GM10266 (cell line): ENCODE results near the gene C11orf54.
"Not testable (repeated sequence)": the region's sequence is repeated elsewhere in the genome, so short reads cannot be mapped to it uniquely, and the experiment has no call there.

Experiments
- DNase-seq: peaks from one replicate; pipeline ENCODE4 v3.0.0; 2012; ENCODE audit errors: extremely low spot score
- TF ChIP-seq, protein P1 (sequence below): IDR thresholded peaks from 2 replicates; pipeline ENCODE4 v1.5.1; 2012; ENCODE audit warnings: mild to moderate bottlenecking, low read depth; ENCODE audit not compliant: control insufficient read depth, insufficient read depth; ENCODE audit errors: missing control alignments

C11orf54 gene

GRCh38 chr11:93753241-93753640 is 11.8 kb downstream of the C11orf54 start:
- TF ChIP-seq, protein P1, sequence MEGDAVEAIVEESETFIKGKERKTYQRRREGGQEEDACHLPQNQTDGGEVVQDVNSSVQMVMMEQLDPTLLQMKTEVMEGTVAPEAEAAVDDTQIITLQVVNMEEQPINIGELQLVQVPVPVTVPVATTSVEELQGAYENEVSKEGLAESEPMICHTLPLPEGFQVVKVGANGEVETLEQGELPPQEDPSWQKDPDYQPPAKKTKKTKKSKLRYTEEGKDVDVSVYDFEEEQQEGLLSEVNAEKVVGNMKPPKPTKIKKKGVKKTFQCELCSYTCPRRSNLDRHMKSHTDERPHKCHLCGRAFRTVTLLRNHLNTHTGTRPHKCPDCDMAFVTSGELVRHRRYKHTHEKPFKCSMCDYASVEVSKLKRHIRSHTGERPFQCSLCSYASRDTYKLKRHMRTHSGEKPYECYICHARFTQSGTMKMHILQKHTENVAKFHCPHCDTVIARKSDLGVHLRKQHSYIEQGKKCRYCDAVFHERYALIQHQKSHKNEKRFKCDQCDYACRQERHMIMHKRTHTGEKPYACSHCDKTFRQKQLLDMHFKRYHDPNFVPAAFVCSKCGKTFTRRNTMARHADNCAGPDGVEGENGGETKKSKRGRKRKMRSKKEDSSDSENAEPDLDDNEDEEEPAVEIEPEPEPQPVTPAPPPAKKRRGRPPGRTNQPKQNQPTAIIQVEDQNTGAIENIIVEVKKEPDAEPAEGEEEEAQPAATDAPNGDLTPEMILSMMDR = no peak
- no peak for DNase-seq

- no peak for DNase-seq
- TF ChIP-seq, protein P1 = no peak
Measured at GRCh38 chr11:93756748-93757147, 15.3 kb downstream of the C11orf54 start.

DNA sequence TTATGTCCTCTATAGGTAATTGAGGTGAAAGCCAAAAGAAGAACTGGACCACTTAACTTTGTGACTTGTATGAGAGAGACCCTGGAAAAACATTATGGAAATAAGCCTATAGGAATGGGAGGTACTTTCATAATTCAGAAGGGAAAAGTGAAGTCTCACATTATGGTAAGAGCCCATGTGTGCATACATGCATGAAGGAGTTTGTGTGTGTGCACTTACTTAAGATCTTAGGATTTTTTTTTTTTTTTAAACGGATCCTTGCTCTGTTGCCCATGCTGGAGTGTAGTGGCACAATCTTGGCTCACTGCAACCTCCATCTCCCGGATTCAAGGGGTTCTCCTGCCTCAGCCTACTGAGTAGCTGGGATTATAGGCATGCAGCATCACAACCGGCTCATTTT is 15.8 kb downstream of the C11orf54 start:
- DNase-seq = no peak
- TF ChIP-seq, protein P1 = no peak

GRCh38 chr11:93757924-93758865 is 16.7 kb downstream of the C11orf54 start:
- DNase-seq = no peak
- TF ChIP-seq, protein P1 = no peak

- not testable (repeated sequence) for DNase-seq
Measured at GRCh38 chr11:93759123-93759522, 17.7 kb downstream of the C11orf54 start.

DNA sequence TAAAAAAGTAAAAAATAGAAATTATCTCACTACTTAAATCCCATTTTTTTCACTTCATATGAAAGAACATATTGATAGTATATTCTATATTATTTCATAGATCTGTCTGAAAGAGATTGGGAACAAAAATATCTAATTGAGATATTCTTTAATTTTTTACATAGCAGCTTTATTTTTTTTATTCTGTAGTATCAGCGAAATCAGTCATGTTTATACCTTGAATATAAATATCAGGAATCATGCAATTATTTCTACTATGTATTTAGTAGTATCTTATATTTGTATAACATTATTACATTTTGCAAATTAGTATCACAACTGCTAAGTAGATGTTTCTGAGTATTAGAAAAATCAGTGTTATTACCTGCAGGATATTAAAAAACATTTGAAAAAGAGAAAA is 20.4 kb downstream of the C11orf54 start:
- TF ChIP-seq, protein P1 = no peak
- DNase-seq = no peak

- TF ChIP-seq, protein P1 = no peak
- DNase-seq = no peak
Measured at GRCh38 chr11:93765551-93765950, 24.1 kb downstream of the C11orf54 start.
